DMS153 (cell line): Measurements from ENCODE around the gene ZNF213.
"Not testable (repeated sequence)": the region's sequence is repeated elsewhere in the genome, so short reads cannot be mapped to it uniquely, and the experiment has no call there.

Experiments used
- DNase-seq: peaks from one replicate; lab custom pipeline; 2025; lab: John Stamatoyannopoulos, UW

ZNF213 gene

GRCh38 chr16:3129137-3130131 lies 5.4 kb upstream of the ZNF213 start:
- DNase-seq = peak; percentile 80

- no peak for DNase-seq
Observed at GRCh38 chr16:3131755-3132377, 3.0 kb upstream of the ZNF213 start.

GRCh38 chr16:3133844-3134243 lies 985 bp upstream of the ZNF213 start:
- DNase-seq = no peak

- DNase-seq = no peak
Observed at GRCh38 chr16:3135126-3135715, 392 bp downstream of the ZNF213 start.

GRCh38 chr16:3137267-3137666 lies 2.4 kb downstream of the ZNF213 start:
- no peak for DNase-seq

GRCh38 chr16:3138342-3138741 lies 3.5 kb downstream of the ZNF213 start:
- DNase-seq = no peak

GRCh38 chr16:3138823-3139426 lies 4.1 kb downstream of the ZNF213 start:
- no peak for DNase-seq

- DNase-seq = not testable (repeated sequence)
Observed at GRCh38 chr16:3139561-3139960, 4.7 kb downstream of the ZNF213 start.

GRCh38 chr16:3140603-3141427 lies 6.0 kb downstream of the ZNF213 start:
- DNase-seq = no peak

GRCh38 chr16:3141781-3142311 lies 7.0 kb downstream of the ZNF213 start:
- DNase-seq = no peak

- no peak for DNase-seq
Observed at GRCh38 chr16:3142327-3142726, 7.5 kb downstream of the ZNF213 start.

GRCh38 chr16:3142770-3143169 lies 7.9 kb downstream of the ZNF213 start:
- no peak for DNase-seq

- DNase-seq = no peak
Observed at GRCh38 chr16:3143189-3143588, 8.4 kb downstream of the ZNF213 start.

GRCh38 chr16:3143598-3144320 lies 8.9 kb downstream of the ZNF213 start:
- DNase-seq = no peak

GRCh38 chr16:3144321-3144983 lies 9.6 kb downstream of the ZNF213 start:
- no peak for DNase-seq

GRCh38 chr16:3145151-3145550 lies 10.3 kb downstream of the ZNF213 start:
- no peak for DNase-seq

- DNase-seq = no peak
Observed at GRCh38 chr16:3145660-3146059, 10.8 kb downstream of the ZNF213 start.

- DNase-seq = no peak
Observed at GRCh38 chr16:3147046-3147756, 12.4 kb downstream of the ZNF213 start.

GRCh38 chr16:3147757-3148104 lies 12.9 kb downstream of the ZNF213 start:
- DNase-seq = no peak
